DND-41 (cell line): Measurements from ENCODE around the gene CDC25B.

Experiments used
- EZH2 ChIP-seq: IDR thresholded peaks from 3 replicates; pipeline ENCODE4 v1.6.1; 2012; ENCODE audit warnings: borderline replicate concordance, low read depth, mild to moderate bottlenecking, moderate library complexity, low read length, inconsistent platforms; ENCODE audit not compliant: severe bottlenecking
- TF ChIP-seq, protein P1 (sequence below): IDR thresholded peaks from 2 replicates; pipeline ENCODE4 v1.5.1; 2012; ENCODE audit warnings: borderline replicate concordance, low read length, moderate library complexity, mild to moderate bottlenecking; ENCODE audit not compliant: poor library complexity, severe bottlenecking; ENCODE audit errors: extremely low read depth

DNA sequence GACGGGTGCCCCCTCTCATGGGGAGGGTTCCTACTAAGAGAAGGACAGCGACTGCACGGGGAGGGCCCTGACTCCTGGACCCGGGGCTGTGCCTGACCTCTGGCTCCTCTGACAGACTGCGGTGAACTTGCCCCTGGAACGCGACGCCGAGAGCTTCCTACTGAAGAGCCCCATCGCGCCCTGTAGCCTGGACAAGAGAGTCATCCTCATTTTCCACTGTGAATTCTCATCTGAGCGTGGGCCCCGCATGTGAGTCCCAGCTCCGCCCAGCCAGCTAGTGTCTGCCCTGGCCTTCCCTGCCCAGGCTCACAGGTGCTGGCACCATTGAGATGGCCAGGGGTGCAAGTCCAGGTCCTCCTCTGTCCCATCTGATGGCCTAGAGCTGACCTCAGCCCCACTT, 7.2 kb downstream of the CDC25B start:
- TF ChIP-seq, protein P1, sequence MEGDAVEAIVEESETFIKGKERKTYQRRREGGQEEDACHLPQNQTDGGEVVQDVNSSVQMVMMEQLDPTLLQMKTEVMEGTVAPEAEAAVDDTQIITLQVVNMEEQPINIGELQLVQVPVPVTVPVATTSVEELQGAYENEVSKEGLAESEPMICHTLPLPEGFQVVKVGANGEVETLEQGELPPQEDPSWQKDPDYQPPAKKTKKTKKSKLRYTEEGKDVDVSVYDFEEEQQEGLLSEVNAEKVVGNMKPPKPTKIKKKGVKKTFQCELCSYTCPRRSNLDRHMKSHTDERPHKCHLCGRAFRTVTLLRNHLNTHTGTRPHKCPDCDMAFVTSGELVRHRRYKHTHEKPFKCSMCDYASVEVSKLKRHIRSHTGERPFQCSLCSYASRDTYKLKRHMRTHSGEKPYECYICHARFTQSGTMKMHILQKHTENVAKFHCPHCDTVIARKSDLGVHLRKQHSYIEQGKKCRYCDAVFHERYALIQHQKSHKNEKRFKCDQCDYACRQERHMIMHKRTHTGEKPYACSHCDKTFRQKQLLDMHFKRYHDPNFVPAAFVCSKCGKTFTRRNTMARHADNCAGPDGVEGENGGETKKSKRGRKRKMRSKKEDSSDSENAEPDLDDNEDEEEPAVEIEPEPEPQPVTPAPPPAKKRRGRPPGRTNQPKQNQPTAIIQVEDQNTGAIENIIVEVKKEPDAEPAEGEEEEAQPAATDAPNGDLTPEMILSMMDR: no peak
- TF ChIP-seq EZH2: no peak
